NB4 (cell line): Measurements from ENCODE around the gene UCP3.

Source experiments
- DNase-seq: peaks from one replicate; pipeline ENCODE4 v3.0.0; 2010; ENCODE audit warnings: low read depth
- H3K4me3 ChIP-seq: one replicate; pipeline ENCODE4 v1.5.1; 2011; ENCODE audit warnings: mild to moderate bottlenecking, low read depth, low read length, moderate library complexity
- MYC ChIP-seq: IDR thresholded peaks from 2 replicates; pipeline ENCODE4 v1.6.1; 2011; ENCODE audit warnings: low read depth, low read length
- POLR2A ChIP-seq: IDR thresholded peaks from 2 replicates; pipeline ENCODE4 v1.6.1; 2011; ENCODE audit warnings: mild to moderate bottlenecking; ENCODE audit not compliant: insufficient read length; ENCODE audit errors: extremely low read depth
- TF ChIP-seq, protein P1 (sequence below): IDR thresholded peaks from 2 replicates; pipeline ENCODE4 v1.6.1; 2011; ENCODE audit warnings: low read depth, low read length
- TF ChIP-seq, protein P2 (sequence below): IDR thresholded peaks from one replicate; pipeline ENCODE4 v1.5.1; 2012; ENCODE audit warnings: low read depth, low read length

Gene UCP3

GRCh38 chr11:74044538-74044937 is 35.7 kb upstream of the UCP3 start:
- no peak for DNase-seq
- H3K4me3 ChIP-seq, result no peak overlapping the region
- TF ChIP-seq, protein P1, sequence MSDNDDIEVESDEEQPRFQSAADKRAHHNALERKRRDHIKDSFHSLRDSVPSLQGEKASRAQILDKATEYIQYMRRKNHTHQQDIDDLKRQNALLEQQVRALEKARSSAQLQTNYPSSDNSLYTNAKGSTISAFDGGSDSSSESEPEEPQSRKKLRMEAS, result no peak
- no peak for TF ChIP-seq MYC

DNA sequence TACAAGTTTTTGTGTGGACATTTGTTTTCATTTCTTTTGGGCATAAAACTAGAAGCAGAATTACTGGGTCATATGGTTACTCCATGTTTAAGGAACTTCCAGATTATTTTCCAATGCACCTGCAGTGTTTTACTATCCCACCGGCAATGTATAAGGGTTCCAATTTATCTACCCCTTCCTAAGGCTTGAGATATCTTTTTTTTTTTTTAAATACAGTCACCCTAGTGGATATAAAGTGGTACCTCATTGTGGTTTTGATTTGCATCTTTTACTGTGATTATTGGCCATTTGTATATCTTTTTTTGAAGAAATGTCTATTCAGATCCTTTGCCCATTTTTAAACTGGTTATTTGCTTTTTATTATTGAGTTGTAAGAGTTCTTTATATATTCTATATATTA is 34.6 kb upstream of the UCP3 start:
- DNase-seq, result no peak
- TF ChIP-seq, protein P2, sequence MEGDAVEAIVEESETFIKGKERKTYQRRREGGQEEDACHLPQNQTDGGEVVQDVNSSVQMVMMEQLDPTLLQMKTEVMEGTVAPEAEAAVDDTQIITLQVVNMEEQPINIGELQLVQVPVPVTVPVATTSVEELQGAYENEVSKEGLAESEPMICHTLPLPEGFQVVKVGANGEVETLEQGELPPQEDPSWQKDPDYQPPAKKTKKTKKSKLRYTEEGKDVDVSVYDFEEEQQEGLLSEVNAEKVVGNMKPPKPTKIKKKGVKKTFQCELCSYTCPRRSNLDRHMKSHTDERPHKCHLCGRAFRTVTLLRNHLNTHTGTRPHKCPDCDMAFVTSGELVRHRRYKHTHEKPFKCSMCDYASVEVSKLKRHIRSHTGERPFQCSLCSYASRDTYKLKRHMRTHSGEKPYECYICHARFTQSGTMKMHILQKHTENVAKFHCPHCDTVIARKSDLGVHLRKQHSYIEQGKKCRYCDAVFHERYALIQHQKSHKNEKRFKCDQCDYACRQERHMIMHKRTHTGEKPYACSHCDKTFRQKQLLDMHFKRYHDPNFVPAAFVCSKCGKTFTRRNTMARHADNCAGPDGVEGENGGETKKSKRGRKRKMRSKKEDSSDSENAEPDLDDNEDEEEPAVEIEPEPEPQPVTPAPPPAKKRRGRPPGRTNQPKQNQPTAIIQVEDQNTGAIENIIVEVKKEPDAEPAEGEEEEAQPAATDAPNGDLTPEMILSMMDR, result no peak
- TF ChIP-seq, protein P1, result no peak
- TF ChIP-seq MYC (no peak), POLR2A (no peak)
- H3K4me3 ChIP-seq, result no peak overlapping the region

DNA sequence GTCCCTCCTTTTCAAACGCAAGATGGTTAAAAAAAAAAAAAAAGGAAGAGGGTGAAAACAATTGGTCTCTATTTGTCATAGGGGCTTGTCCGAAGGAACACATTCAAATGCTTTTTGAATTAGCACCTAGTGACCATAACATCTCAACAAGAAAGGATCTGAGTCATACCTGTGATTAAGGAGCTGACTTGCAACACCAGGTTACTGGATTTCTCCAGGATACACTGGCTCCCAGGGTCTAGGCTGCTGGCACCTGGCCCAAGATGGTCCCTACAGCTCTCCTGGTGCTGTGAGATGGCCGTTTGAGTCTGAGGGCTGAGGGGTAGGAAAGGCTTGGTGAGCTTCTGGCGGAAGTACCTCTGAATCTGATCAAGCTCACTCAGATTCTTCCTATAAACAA is 28.4 kb upstream of the UCP3 start:
- no peak for DNase-seq
- H3K4me3 ChIP-seq, result no peak overlapping the region
- TF ChIP-seq POLR2A (no peak), MYC (no peak)
- TF ChIP-seq, protein P2, result no peak
- TF ChIP-seq, protein P1, result no peak

GRCh38 chr11:74035264-74035663 is 26.4 kb upstream of the UCP3 start:
- DNase-seq, result no peak
- no peak overlapping the region for H3K4me3 ChIP-seq
- TF ChIP-seq, protein P2, result no peak
- TF ChIP-seq, protein P1, result no peak
- no peak for TF ChIP-seq MYC
- TF ChIP-seq POLR2A, result no peak

- TF ChIP-seq, protein P1, result no peak
- TF ChIP-seq, protein P2, result no peak
- no peak for TF ChIP-seq POLR2A
- TF ChIP-seq MYC, result no peak
Observed at GRCh38 chr11:74033046-74033445, 24.2 kb upstream of the UCP3 start.

DNA sequence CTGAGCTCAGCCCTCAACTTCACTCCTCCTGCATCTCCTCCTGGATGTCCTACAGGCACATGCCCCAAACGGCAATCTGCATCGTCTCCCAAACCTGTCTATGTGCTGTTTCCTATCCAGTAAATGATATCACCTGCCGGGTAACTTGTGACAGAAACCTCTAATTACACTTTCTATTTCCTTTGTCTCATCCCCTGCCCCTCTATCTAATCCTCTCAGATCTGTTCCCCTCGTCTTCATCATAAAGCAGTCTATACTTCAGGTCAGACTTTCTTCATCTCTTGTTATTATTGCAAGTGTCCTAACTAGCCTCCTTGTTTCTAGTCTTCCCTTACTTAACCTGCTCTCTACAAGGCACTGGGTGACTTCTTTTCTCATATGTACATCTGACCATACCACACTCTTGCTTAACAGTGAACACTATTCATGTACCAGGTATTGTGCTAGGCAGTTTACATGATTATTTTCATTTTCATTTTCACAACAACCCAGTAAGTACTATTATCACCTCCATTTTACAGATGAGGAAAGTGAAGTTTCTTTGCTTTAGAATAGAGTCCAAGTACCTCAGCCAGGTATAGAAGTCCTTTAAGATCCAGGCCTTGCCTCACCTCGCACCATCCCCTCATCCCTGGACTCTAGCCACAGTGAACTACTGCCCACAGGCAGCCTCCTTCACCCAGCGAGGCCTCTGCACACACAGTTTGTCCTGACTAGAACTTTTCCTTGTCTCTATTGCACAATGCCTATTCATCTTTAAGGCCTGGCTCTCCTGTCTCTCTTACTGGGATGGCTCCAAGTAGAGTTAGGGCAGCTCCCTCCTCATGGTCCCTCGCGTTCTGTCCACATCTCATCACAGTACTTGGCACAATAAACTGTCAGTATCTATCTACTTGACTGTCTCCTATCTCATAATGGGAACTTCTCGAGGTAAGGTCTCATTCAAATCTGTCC is 22.1 kb upstream of the UCP3 start:
- TF ChIP-seq, protein P1, result no peak
- TF ChIP-seq POLR2A (no peak), MYC (no peak)
- TF ChIP-seq, protein P2, result no peak
- DNase-seq, result no peak
- no peak overlapping the region for H3K4me3 ChIP-seq

More at GRCh38 chr11:74033046-74033445, 24.2 kb upstream of the UCP3 start:
- no peak overlapping the region for H3K4me3 ChIP-seq
- DNase-seq, result no peak
